IMR-90 (cell line): ENCODE data around the gene LTB4R. TPM values are rescaled to one million over a fixed set of nuclear protein-coding genes. Genes with fewer than 3 reads are reported as not detected.

Experiments
- ATAC-seq: fragments of 200-7000 bp; cut with Tn5 transposase; 2 replicates; pipeline ENCODE4 v1.9.1; 2020; ENCODE audit warnings: low read depth, mild to moderate bottlenecking, moderate library complexity
- BruUV-seq: library from RNA; stranded (reverse); fragments of 400-500 nt; replicated peaks from 2 replicates; lab custom pipeline; 2021; lab: Mats Ljungman, UMichigan
- CTCF ChIA-PET: fragments of 300-600 bp; formaldehyde crosslinking; extraction: SDS; loops from one replicate; lab custom pipeline; 2021; ENCODE audit warnings: antibody characterized with exemption; lab: Yijun Ruan, JAX
- POLR2A ChIA-PET: fragments of 300-600 bp; sonication (Branson Sonifier 250); formaldehyde crosslinking; loops from one replicate; lab custom pipeline; 2022; ENCODE audit warnings: antibody characterized with exemption; ENCODE audit not compliant: unreplicated experiment; lab: Charles Lee
- DNase-seq: peaks from one replicate; pipeline ENCODE4 v3.0.0; 2013
- H2AFZ ChIP-seq: replicated peaks from 2 replicates; pipeline ENCODE3; 2013; ENCODE audit warnings: low read length, mild to moderate bottlenecking; ENCODE audit not compliant: poor library complexity
- H2AK5ac ChIP-seq: 2 replicates; pipeline ENCODE4 v1.6.1; 2013; ENCODE audit warnings: low read depth, low read length, inconsistent platforms
- H2AK9ac ChIP-seq: replicated peaks from 2 replicates; pipeline ENCODE3; 2013; ENCODE audit warnings: mild to moderate bottlenecking, low read depth, low read length, moderate library complexity; ENCODE audit not compliant: poor library complexity
- H2BK120ac ChIP-seq: 2 replicates; pipeline ENCODE4 v1.6.1; 2013; ENCODE audit warnings: low read depth, low read length, inconsistent platforms
- H2BK15ac ChIP-seq: 3 replicates; pipeline ENCODE4 v1.6.1; 2013; ENCODE audit warnings: low read depth, low read length, inconsistent platforms
- H2BK20ac ChIP-seq: 2 replicates; pipeline ENCODE4 v1.6.1; 2013; ENCODE audit warnings: low read depth, mild to moderate bottlenecking, inconsistent platforms, low read length, moderate library complexity
- H2BK5ac ChIP-seq: 2 replicates; pipeline ENCODE4 v1.6.1; 2013; ENCODE audit warnings: mild to moderate bottlenecking, low read depth, low read length, inconsistent platforms; ENCODE audit not compliant: poor library complexity, severe bottlenecking
- H3K14ac ChIP-seq: replicated peaks from 2 replicates; pipeline ENCODE4 v1.6.1; 2013; ENCODE audit warnings: low read depth, low read length, inconsistent platforms
- H3K18ac ChIP-seq: 2 replicates; pipeline ENCODE4 v1.6.1; 2013; ENCODE audit warnings: low read depth, low read length, control low read depth
- H3K23ac ChIP-seq: 2 replicates; pipeline ENCODE4 v1.6.1; 2013; ENCODE audit warnings: low read depth, low read length, inconsistent platforms
- H3K27ac ChIP-seq: 2 replicates; pipeline ENCODE4 v1.5.1; 2013; ENCODE audit warnings: mild to moderate bottlenecking, control low read depth, low read length; ENCODE audit not compliant: insufficient read depth
- H3K27me3 ChIP-seq: 2 replicates; pipeline ENCODE4 v1.6.1; 2013; ENCODE audit warnings: low read length; ENCODE audit not compliant: control insufficient read depth, insufficient read depth
- H3K36me3 ChIP-seq: 2 replicates; pipeline ENCODE4 v1.6.1; 2013; ENCODE audit warnings: low read length, mixed read lengths; ENCODE audit not compliant: control insufficient read depth, insufficient read depth
- H3K4ac ChIP-seq: 2 replicates; pipeline ENCODE4 v1.6.1; 2013; ENCODE audit warnings: low read depth, low read length, inconsistent platforms
- H3K4me1 ChIP-seq: 2 replicates; pipeline ENCODE4 v1.6.1; 2013; ENCODE audit warnings: low read length, mixed read lengths; ENCODE audit not compliant: control insufficient read depth, insufficient read depth
- H3K4me2 ChIP-seq: 2 replicates; pipeline ENCODE4 v1.6.1; 2013; ENCODE audit warnings: low read depth, mild to moderate bottlenecking, control low read depth, low read length, moderate library complexity
- H3K4me3 ChIP-seq: 2 replicates; pipeline ENCODE4 v1.5.1; 2013; ENCODE audit warnings: low read depth, mild to moderate bottlenecking, control low read depth, low read length, moderate library complexity; ENCODE audit not compliant: insufficient read depth
- H3K56ac ChIP-seq: 2 replicates; pipeline ENCODE4 v1.6.1; 2013; ENCODE audit warnings: low read length, inconsistent platforms; ENCODE audit not compliant: insufficient read depth; ENCODE audit errors: extremely low read depth
- H3K79me1 ChIP-seq, 2 experiments: 2 replicates each; pipeline ENCODE4 v1.6.1; 2013; ENCODE audit warnings: low read length in 2 of 2, inconsistent platforms in 1 of 2, low read depth in 1 of 2
- H3K9ac ChIP-seq: 2 replicates; pipeline ENCODE4 v1.6.1; 2013; ENCODE audit warnings: low read depth, low read length, control low read depth
- H3K9me1 ChIP-seq: 2 replicates; pipeline ENCODE4 v1.6.1; 2013; ENCODE audit warnings: low read length, inconsistent platforms; ENCODE audit not compliant: insufficient read depth
- H3K9me3 ChIP-seq: 2 replicates; pipeline ENCODE4 v1.6.1; 2013; ENCODE audit warnings: low read length; ENCODE audit not compliant: control insufficient read depth, insufficient read depth
- H4K20me1 ChIP-seq: 2 replicates; pipeline ENCODE4 v1.6.1; 2013; ENCODE audit warnings: low read length, inconsistent platforms; ENCODE audit not compliant: insufficient read depth
- H4K5ac ChIP-seq: 2 replicates; pipeline ENCODE4 v1.6.1; 2013; ENCODE audit warnings: mild to moderate bottlenecking, low read depth, low read length, control low read depth
- H4K8ac ChIP-seq, 2 experiments: 2 replicates each; pipeline ENCODE4 v1.6.1; 2013; ENCODE audit warnings: low read depth in 2 of 2, low read length in 2 of 2, control low read depth in 1 of 2, inconsistent platforms in 1 of 2
- H4K91ac ChIP-seq: 2 replicates; pipeline ENCODE4 v1.6.1; 2013; ENCODE audit warnings: low read depth, low read length, inconsistent platforms; ENCODE audit not compliant: insufficient read depth
- CEBPB ChIP-seq: IDR thresholded peaks from 2 replicates; pipeline ENCODE4 v1.6.1; 2012; ENCODE audit warnings: low read depth, low read length, improper control_type of control experiment
- CHD1 ChIP-seq: IDR thresholded peaks from 2 replicates; pipeline ENCODE4 v1.6.1; 2012; ENCODE audit warnings: low read depth, low read length, improper control_type of control experiment
- FOS ChIP-seq: fragments of 150-350 bp; IDR thresholded peaks from 2 replicates; pipeline ENCODE4 v1.6.1; 2016; ENCODE audit warnings: low read depth, low read length
- MAFK ChIP-seq: IDR thresholded peaks from 2 replicates; pipeline ENCODE4 v1.6.1; 2012; ENCODE audit warnings: low read depth, low read length, improper control_type of control experiment
- MAZ ChIP-seq: IDR thresholded peaks from 2 replicates; pipeline ENCODE4 v1.6.1; 2012; ENCODE audit warnings: low read depth, mild to moderate bottlenecking, low read length, improper control_type of control experiment, moderate library complexity, borderline replicate concordance
- NFE2L2 ChIP-seq: fragments of 150-350 bp; IDR thresholded peaks from 2 replicates; pipeline ENCODE4 v1.6.1; 2016; ENCODE audit warnings: low read depth, mild to moderate bottlenecking, low read length
- POLR2A ChIP-seq: IDR thresholded peaks from 2 replicates; pipeline ENCODE4 v1.6.1; 2012; ENCODE audit warnings: mild to moderate bottlenecking, low read depth, low read length
- RAD21 ChIP-seq: IDR thresholded peaks from 2 replicates; pipeline ENCODE4 v1.6.1; 2012; ENCODE audit warnings: low read length, improper control_type of control experiment
- RFX5 ChIP-seq: IDR thresholded peaks from 2 replicates; pipeline ENCODE4 v1.8.0; 2012; ENCODE audit warnings: low read depth, mild to moderate bottlenecking, low read length, moderate library complexity
- WGBS, 2 experiments: methylation state at CpG; one replicate each; pipeline versions ENCODE4 v1.1.5 to v1.1.7; 2013; ENCODE audit warnings: missing lambda C conversion rate in 2 of 2; ENCODE audit not compliant: insufficient read length in 1 of 2; ENCODE audit errors: extremely low coverage in 2 of 2; 5-methylcytosine and 5-hydroxymethylcytosine counted together
- dilution Hi-C: fragments of 300-500 bp; cut with HindIII; formaldehyde crosslinking; loops from one replicate; pipeline ENCODE4 v1.14.3; 2018; ENCODE audit warnings: low sequenced_read_pairs; ENCODE audit not compliant: unreplicated experiment
- in situ Hi-C: fragments of 300-500 bp; cut with MboI; formaldehyde crosslinking; loops from 3 replicates; pipeline ENCODE4 v1.14.3; 2019; ENCODE audit warnings: low sequenced_read_pairs, inconsistent platforms, mixed read lengths
- intact Hi-C: fragments of 100-400 bp; cut with micrococcal nuclease; formaldehyde crosslinking; loops from 2 replicates; pipeline ENCODE4 v1.10.0; 2022
- polyA plus RNA-seq, 3 experiments: library from polyadenylated mRNA; depleted of rRNA; stranded (reverse); fragments of >200 nt; gene quantifications; 2 replicates each; pipeline ENCODE4 v1.2.3, GENCODE V29; 2012; ENCODE audit warnings: low replicate concordance in 1 of 3
- total RNA-seq: library from RNA; depleted of rRNA; stranded (reverse); fragments of >200 nt; gene quantifications from 2 replicates; pipeline ENCODE4 v1.2.3, GENCODE V29; 2012
- TF ChIP-seq, protein P1 (sequence below): conservative IDR thresholded peaks from 2 replicates; pipeline ENCODE4 v1.5.1; 2012; ENCODE audit warnings: mild to moderate bottlenecking, low read depth, low read length, improper control_type of control experiment
- TF ChIP-seq, protein P2 (sequence below): fragments of 150-350 bp; IDR thresholded peaks from 2 replicates; pipeline ENCODE4 v1.6.1; 2017; ENCODE audit warnings: mild to moderate bottlenecking, antibody characterized with exemption, low read length, low read depth
- TF ChIP-seq, protein P3 (sequence below): fragments of 150-350 bp; IDR thresholded peaks from 2 replicates; pipeline ENCODE4 v1.6.1; 2016; ENCODE audit warnings: low read depth, mild to moderate bottlenecking, low read length, moderate library complexity, borderline replicate concordance

LTB4R gene
- total and polyA plus RNA-seq, 2 of the 4 experiments (the other 2 are of a cell fraction) = 0.18 to 2.3 TPM

DNA sequence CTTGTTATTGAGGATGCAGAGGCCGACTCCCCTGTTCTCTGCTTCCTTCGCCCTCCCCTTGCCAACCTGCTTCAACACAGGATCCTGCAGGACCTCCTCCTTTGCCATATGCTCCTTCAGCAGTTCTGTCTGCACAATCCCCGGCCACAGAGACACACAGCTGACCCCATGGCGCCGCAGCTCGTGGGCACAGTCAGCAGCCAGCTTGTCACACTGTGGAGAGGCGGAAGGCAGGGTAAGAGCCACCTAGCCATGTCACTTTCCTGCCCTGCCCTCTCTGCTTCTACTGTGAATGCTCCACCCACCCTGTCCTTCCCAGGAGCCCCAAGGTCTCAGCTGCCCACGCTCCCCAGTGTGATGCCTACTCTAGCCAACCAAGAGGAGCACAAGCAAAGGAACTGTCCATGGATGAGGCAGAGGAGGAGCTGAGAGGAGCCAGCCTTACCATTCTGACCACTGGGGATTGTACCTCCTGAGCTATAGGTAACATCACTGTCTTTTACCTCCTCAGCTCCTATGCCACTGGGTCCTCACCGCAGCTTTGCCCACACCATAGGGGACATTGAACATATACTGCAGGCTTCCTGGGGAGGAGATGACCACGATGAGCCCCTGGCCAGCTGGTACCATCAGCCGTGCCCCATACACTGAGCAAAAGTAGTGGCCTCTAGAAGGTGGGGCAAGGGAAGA is 19.0 kb upstream of the LTB4R start:
- dilution Hi-C loops = no loop called here
- Histone ChIP-seq H3K9me1 (no peaks in the 10 kb centered on the region), H2BK15ac (no peak overlapping the region), H2AK9ac (no peak overlapping the region), H3K4me1 (peaks cover 3% of the 10 kb centered on the region), H3K18ac (no peak overlapping the region), H2BK5ac (no peak overlapping the region), H3K23ac (no peak overlapping the region), H4K20me1 (no peaks in the 10 kb centered on the region), H3K14ac (no peak overlapping the region), H2BK20ac (no peak overlapping the region), H3K27me3 (no peaks in the 10 kb centered on the region), H3K27ac (no peak overlapping the region), H4K91ac (no peak overlapping the region), H3K36me3 (peaks cover 28% of the 10 kb centered on the region), H3K79me1 (0 out of 4 replicates have a peak, but pooled peaks cover 2 to 10% of the 10 kb centered on the region in 2 experiments), H3K4me2 (no peak overlapping the region), H2BK120ac (no peak overlapping the region), H2AK5ac (no peak overlapping the region), H2AFZ (no peak overlapping the region), H3K4me3 (no peak overlapping the region), H4K8ac (no peak overlapping the region), H3K56ac (no peak overlapping the region), H3K9ac (no peak overlapping the region), H3K4ac (no peak overlapping the region), H4K5ac (no peak overlapping the region), H3K9me3 (no peaks in the 10 kb centered on the region)
- no CpG with 5 or more reads among the region's 11 CpGs for WGBS, 2 experiments
- ATAC-seq (no peak), DNase-seq (no peak)
- no TSS peak for BruUV-seq
- TF ChIP-seq, protein P1, sequence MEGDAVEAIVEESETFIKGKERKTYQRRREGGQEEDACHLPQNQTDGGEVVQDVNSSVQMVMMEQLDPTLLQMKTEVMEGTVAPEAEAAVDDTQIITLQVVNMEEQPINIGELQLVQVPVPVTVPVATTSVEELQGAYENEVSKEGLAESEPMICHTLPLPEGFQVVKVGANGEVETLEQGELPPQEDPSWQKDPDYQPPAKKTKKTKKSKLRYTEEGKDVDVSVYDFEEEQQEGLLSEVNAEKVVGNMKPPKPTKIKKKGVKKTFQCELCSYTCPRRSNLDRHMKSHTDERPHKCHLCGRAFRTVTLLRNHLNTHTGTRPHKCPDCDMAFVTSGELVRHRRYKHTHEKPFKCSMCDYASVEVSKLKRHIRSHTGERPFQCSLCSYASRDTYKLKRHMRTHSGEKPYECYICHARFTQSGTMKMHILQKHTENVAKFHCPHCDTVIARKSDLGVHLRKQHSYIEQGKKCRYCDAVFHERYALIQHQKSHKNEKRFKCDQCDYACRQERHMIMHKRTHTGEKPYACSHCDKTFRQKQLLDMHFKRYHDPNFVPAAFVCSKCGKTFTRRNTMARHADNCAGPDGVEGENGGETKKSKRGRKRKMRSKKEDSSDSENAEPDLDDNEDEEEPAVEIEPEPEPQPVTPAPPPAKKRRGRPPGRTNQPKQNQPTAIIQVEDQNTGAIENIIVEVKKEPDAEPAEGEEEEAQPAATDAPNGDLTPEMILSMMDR = no peak
- TF ChIP-seq CHD1 (no peak), FOS (no peak), NFE2L2 (no peak), CEBPB (no peak), POLR2A (no peak), RFX5 (no peak), MAFK (no peak), MAZ (no peak), RAD21 (no peak)
- TF ChIP-seq, protein P2, sequence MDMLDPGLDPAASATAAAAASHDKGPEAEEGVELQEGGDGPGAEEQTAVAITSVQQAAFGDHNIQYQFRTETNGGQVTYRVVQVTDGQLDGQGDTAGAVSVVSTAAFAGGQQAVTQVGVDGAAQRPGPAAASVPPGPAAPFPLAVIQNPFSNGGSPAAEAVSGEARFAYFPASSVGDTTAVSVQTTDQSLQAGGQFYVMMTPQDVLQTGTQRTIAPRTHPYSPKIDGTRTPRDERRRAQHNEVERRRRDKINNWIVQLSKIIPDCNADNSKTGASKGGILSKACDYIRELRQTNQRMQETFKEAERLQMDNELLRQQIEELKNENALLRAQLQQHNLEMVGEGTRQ = no peak
- TF ChIP-seq, protein P3, sequence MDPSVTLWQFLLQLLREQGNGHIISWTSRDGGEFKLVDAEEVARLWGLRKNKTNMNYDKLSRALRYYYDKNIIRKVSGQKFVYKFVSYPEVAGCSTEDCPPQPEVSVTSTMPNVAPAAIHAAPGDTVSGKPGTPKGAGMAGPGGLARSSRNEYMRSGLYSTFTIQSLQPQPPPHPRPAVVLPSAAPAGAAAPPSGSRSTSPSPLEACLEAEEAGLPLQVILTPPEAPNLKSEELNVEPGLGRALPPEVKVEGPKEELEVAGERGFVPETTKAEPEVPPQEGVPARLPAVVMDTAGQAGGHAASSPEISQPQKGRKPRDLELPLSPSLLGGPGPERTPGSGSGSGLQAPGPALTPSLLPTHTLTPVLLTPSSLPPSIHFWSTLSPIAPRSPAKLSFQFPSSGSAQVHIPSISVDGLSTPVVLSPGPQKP = no peak
- POLR2A ChIA-PET = no interaction called here
- intact Hi-C loops = loop anchor here (10.0 kb wide), 1 partner anchor 307 kb away; the partner anchor contains the start of gene DHRS4L2
- in situ Hi-C loops = no loop called here
- CTCF ChIA-PET = interaction anchor here (2.1 kb wide), 1 partner anchor 16 kb away, joined by 5 read pairs; the partner anchor contains the start of gene CIDEB
